Upper lobe of left lung (tissue), 6 donors: ENCODE results near the gene ZNF681. TPM values are rescaled to one million over a fixed set of nuclear protein-coding genes. Genes with fewer than 3 reads are reported as not detected.
"Not testable (repeated sequence)": the region's sequence is repeated elsewhere in the genome, so short reads cannot be mapped to it uniquely, and the experiment has no call there.

Experiments
- ATAC-seq, 2 donors: fragments of 200-7000 bp; cut with Tn5 transposase; one replicate each; pipeline ENCODE4 v1.9.1; 2022; ENCODE audit warnings: mild to moderate bottlenecking in 2 of 2, moderate library complexity in 2 of 2; ENCODE audit not compliant: low FRiP score in 2 of 2
- DNase-seq, 2 donors: peaks; one replicate each; pipeline ENCODE4 v3.0.0-alpha.2; 2019 to 2020
- H3K27ac ChIP-seq, 4 donors: fragments of 200-600 bp; sonication (generic); one replicate each; pipeline ENCODE4 v1.5.1; 2016 to 2019
- H3K27me3 ChIP-seq, 4 donors: fragments of 200-600 bp; sonication (generic); one replicate each; pipeline ENCODE4 v1.5.1; 2017 to 2019
- H3K36me3 ChIP-seq, 4 donors: fragments of 200-600 bp; sonication (generic); one replicate each; pipeline ENCODE4 v1.5.1; 2016 to 2019
- H3K4me1 ChIP-seq, 4 donors: fragments of 200-600 bp; sonication (generic); one replicate each; pipeline ENCODE4 v1.5.1; 2018 to 2019
- H3K4me3 ChIP-seq, 4 donors: fragments of 200-600 bp; sonication (generic); one replicate each; pipeline ENCODE4 v1.5.1; 2017 to 2019; ENCODE audit warnings: mild to moderate bottlenecking in 2 of 4, moderate library complexity in 1 of 4
- H3K9me3 ChIP-seq, 4 donors: fragments of 200-600 bp; sonication (generic); one replicate each; pipeline ENCODE4 v1.5.1; 2018 to 2019
- CTCF ChIP-seq, 6 experiments: fragments of 450-650 bp in 4 of 6; fragments of 200-600 bp in 2 of 6; sonication (generic) in 2 of 6; IDR thresholded peaks; one replicate each; pipeline ENCODE4 v1.5.1; 2016 to 2019; ENCODE audit warnings: antibody characterized with exemption in 6 of 6
- EP300 ChIP-seq, 4 donors: sonication (generic); formaldehyde crosslinking; IDR thresholded peaks; one replicate each; pipeline ENCODE4 v1.5.1; 2017; ENCODE audit warnings: antibody characterized with exemption in 4 of 4, control low read depth in 2 of 4
- POLR2A ChIP-seq, 4 donors: fragments of 450-650 bp; IDR thresholded peaks; one replicate each; pipeline ENCODE4 v1.5.1; 2016 to 2017; ENCODE audit warnings: antibody characterized with exemption in 4 of 4, mild to moderate bottlenecking in 2 of 4
- POLR2AphosphoS5 ChIP-seq, 2 donors: sonication (generic); formaldehyde crosslinking; IDR thresholded peaks; one replicate each; pipeline ENCODE4 v1.5.1; 2017; ENCODE audit warnings: antibody characterized with exemption in 2 of 2
- WGBS, 2 donors: methylation state at CpG; one replicate each; pipeline ENCODE4 v1.1.5; 2017 to 2018; 5-methylcytosine and 5-hydroxymethylcytosine counted together
- total RNA-seq, 6 donors: library from RNA; depleted of rRNA in 4 of 6; stranded (reverse); fragments of >200 nt in 4 of 6; gene quantifications; one replicate each; pipeline versions ENCODE4 v1.1.0 to v1.2.1, GENCODE V29; 2016 to 2021
- donor health status: DM: no; HTN: no; CAD: no; lungs with moderate emphysema.
- donor health status: DM: no; HTN: yes; CAD: no; lungs with severe emphysema.

Gene ZNF681
- total RNA-seq, 6 donors from 2014 or later = 0.67 to 3.9 (median 1.4) TPM

DNA sequence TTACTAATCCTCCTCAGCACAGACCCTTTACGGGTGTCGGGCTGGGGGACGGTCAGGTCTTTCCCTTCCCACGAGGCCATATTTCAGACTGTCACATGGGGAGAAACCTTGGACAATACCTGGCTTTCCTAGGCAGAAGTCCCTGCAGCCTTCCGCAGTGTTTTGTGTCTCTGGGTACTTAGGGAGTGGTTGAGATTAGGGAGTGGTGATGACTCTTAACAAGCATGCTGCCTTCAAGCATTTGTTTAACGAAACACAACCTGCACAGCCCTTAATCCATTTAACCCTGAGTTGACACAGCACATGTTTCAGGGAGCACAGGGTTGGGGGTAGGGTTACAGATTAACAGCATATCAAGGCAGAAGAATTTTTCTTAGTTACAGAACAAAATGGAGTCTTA lies 34.5 kb downstream of the ZNF681 start:
- not testable (repeated sequence) for H3K27me3 ChIP-seq, DNase-seq, H3K4me1 ChIP-seq, H3K4me3 ChIP-seq, H3K36me3 ChIP-seq, H3K27ac ChIP-seq, H3K9me3 ChIP-seq, ATAC-seq
- 5 to 15% methylated on average over 6 of the region's 6 CpGs for WGBS, 2 donors

DNA sequence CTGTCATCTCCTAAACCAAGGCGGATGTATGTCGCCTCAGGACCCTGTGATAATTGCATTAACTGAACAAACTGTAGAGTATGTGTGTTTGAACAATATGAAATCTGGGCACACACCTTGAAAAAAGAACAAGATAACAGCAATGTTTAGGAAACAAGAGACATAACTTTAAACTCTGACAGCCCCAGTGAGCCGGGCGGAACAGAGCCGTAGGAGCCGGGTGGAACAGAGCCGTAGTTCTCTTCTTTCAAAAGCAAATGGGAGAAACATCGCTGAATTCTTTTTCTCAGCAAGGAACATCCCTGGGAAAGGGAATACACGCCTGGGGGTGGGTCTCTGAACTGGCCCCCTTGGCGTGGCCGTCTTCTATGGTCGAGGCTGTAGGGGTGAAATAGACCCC lies 39.9 kb downstream of the ZNF681 start:
- H3K4me3 ChIP-seq = no peak overlapping the region
- H3K9me3 ChIP-seq = no peaks in the 10 kb centered on the region
- TF ChIP-seq CTCF (IDR thresholded peaks at IDR 0.05) (no peak), POLR2A (IDR thresholded peaks at IDR 0.05) (no peak), EP300 (IDR thresholded peaks at IDR 0.05) (no peak), POLR2AphosphoS5 (IDR thresholded peaks at IDR 0.05) (no peak)
- no peaks in the 10 kb centered on the region for H3K36me3 ChIP-seq
- ATAC-seq = no peak
- no peak for DNase-seq
- no peaks in the 10 kb centered on the region for H3K27me3 ChIP-seq
- H3K27ac ChIP-seq = no peak overlapping the region
- WGBS, 2 donors = 20 to 21% methylated on average over 12 of the region's 12 CpGs
- H3K4me1 ChIP-seq = no peaks in the 10 kb centered on the region

DNA sequence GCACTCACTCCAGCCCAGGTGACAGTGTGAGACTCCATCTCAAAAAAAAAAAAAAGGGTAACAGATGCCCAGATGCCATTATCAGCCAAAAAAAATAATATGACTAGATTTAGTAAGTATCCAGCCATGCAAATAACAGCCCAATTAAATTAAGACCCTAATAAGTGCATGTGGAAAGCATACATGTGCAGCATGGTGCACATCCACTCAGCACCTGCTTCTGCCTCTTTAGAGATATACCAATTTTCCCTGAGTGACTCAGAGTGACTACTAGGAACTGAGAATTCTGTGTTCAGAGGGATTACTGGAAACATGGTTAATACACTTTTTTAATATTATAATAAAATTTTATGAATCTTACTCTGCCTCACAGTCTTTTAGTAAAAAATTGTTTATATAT lies 41.9 kb downstream of the ZNF681 start:
- Histone ChIP-seq H3K4me1 (no peaks in the 10 kb centered on the region), H3K36me3 (no peaks in the 10 kb centered on the region), H3K4me3 (no peak overlapping the region), H3K27me3 (no peaks in the 10 kb centered on the region), H3K9me3 (no peaks in the 10 kb centered on the region), H3K27ac (no peak overlapping the region)
- ATAC-seq = no peak
- no peak for DNase-seq
- no peak for TF ChIP-seq EP300 (IDR thresholded peaks at IDR 0.05)
- TF ChIP-seq CTCF (IDR thresholded peaks at IDR 0.05) = no peak
- no peak for TF ChIP-seq POLR2A (IDR thresholded peaks at IDR 0.05)
- no peak for TF ChIP-seq POLR2AphosphoS5 (IDR thresholded peaks at IDR 0.05)

DNA sequence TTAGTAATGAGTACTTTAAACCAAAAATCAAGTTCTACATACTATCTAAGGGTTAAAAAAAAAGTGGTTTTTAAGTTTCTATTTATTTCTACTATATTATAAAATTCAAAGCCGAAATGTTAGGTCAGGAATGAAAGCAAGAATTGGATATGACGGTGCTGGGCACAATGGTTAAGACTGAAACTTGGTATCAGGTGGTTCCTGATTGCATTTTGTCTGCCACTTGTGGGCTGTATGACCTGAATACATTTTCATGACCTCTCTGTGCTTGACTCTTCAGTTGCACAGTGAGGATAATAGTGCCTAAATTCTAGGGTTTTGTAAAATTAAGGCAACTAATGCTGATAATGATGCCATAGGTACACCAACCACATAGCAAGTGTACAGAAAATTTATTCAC lies 49.3 kb downstream of the ZNF681 start:
- Histone ChIP-seq H3K9me3 (no peaks in the 10 kb centered on the region), H3K4me1 (no peaks in the 10 kb centered on the region), H3K36me3 (no peaks in the 10 kb centered on the region), H3K4me3 (no peak overlapping the region), H3K27ac (no peak overlapping the region), H3K27me3 (no peaks in the 10 kb centered on the region)
- 37 to 43% methylated on average over 2 of the region's 2 CpGs for WGBS, 2 donors
- ATAC-seq (no peak), DNase-seq (no peak)
- no peak for TF ChIP-seq POLR2AphosphoS5 (IDR thresholded peaks at IDR 0.05)
- TF ChIP-seq EP300 (IDR thresholded peaks at IDR 0.05) = no peak
- no peak for TF ChIP-seq CTCF (IDR thresholded peaks at IDR 0.05)
- no peak for TF ChIP-seq POLR2A (IDR thresholded peaks at IDR 0.05)

- Histone ChIP-seq H3K27ac (no peak overlapping the region), H3K9me3 (no peaks in the 10 kb centered on the region), H3K4me1 (no peaks in the 10 kb centered on the region), H3K4me3 (no peak overlapping the region), H3K27me3 (no peaks in the 10 kb centered on the region), H3K36me3 (no peaks in the 10 kb centered on the region)
- DNase-seq (no peak), ATAC-seq (no peak)
- 85 to 90% methylated on average over 1 of the region's 1 CpG for WGBS, 2 donors
- TF ChIP-seq EP300 (IDR thresholded peaks at IDR 0.05) = no peak
- TF ChIP-seq POLR2A (IDR thresholded peaks at IDR 0.05) = no peak
- TF ChIP-seq CTCF (IDR thresholded peaks at IDR 0.05) = no peak
- no peak for TF ChIP-seq POLR2AphosphoS5 (IDR thresholded peaks at IDR 0.05)
Observed at GRCh38 chr19:23706657-23707056, 52.0 kb downstream of the ZNF681 start.
